GM12878 (cell line): ENCODE data around the gene UBL4A.

ENCODE experiments used
- ATF3 ChIP-seq: IDR thresholded peaks from 2 replicates; pipeline ENCODE4 v1.6.1; 2011; ENCODE audit warnings: low read depth, mild to moderate bottlenecking, low read length, moderate library complexity, borderline replicate concordance; ENCODE audit errors: extremely low read depth
- CTCF ChIP-seq, 3 experiments: IDR thresholded peaks in 2 of 3; conservative IDR thresholded peaks in 1 of 3; 2 replicates each; pipeline ENCODE4 v1.5.1; 2011; ENCODE audit warnings: low read depth in 3 of 3, low read length in 3 of 3, mild to moderate bottlenecking in 3 of 3, control low read depth in 2 of 3, moderate library complexity in 2 of 3, inconsistent platforms in 1 of 3, mixed read lengths in 1 of 3; ENCODE audit not compliant: control insufficient read depth in 2 of 3, insufficient read depth in 1 of 3; ENCODE audit errors: extremely low read depth in 1 of 3
- EGR1 ChIP-seq, 2 experiments: IDR thresholded peaks; 1 replicate in 1 of 2; 2 replicates in 1 of 2; pipeline ENCODE4 v1.6.1; 2011 to 2012; ENCODE audit warnings: low read depth in 2 of 2, low read length in 2 of 2, borderline replicate concordance in 1 of 2, mild to moderate bottlenecking in 1 of 2, moderate library complexity in 1 of 2
- EZH2 ChIP-seq: IDR thresholded peaks from 2 replicates; pipeline ENCODE4 v1.6.1; 2012; ENCODE audit warnings: low read depth, mild to moderate bottlenecking, control low read depth, inconsistent platforms, low read length, borderline replicate concordance; ENCODE audit not compliant: control insufficient read depth
- SRF ChIP-seq, 2 experiments: IDR thresholded peaks; 2 replicates each; pipeline ENCODE4 v1.6.1; 2011; ENCODE audit warnings: low read depth in 2 of 2, low read length in 2 of 2, mild to moderate bottlenecking in 1 of 2, moderate library complexity in 1 of 2
- USF2 ChIP-seq: IDR thresholded peaks from 2 replicates; pipeline ENCODE4 v1.6.1; 2011; ENCODE audit warnings: low read depth, low read length, improper control_type of control experiment, borderline replicate concordance

- TF ChIP-seq EZH2 (no peak), USF2 (no peak), SRF (IDR thresholded peaks at IDR 0.05; ENCODE audit: low read depth in 2 of 2, low read length in 2 of 2) (no peak), CTCF (IDR thresholded peaks at IDR 0.05 in 2 of 3, conservative IDR thresholded peaks at IDR 0.05 in 1 of 3; ENCODE audit: control insufficient read depth in 2 of 3, extremely low read depth in 1 of 3, insufficient read depth in 1 of 3, low read depth in 3 of 3, low read length in 3 of 3) (no peak), ATF3 (no peak), EGR1 (IDR thresholded peaks at IDR 0.05; ENCODE audit: borderline replicate concordance in 1 of 2, low read depth in 2 of 2, low read length in 2 of 2) (no peak)
These were observed 8.3 kb upstream of the UBL4A start for GRCh38 chrX:154494715-154495114.
